Body of pancreas (tissue), 4 donors: ENCODE data around the gene NR6A1. TPM values are rescaled to one million over a fixed set of nuclear protein-coding genes. Genes with fewer than 3 reads are reported as not detected.

Source experiments
- ATAC-seq: fragments of 150-250 bp; one replicate; pipeline ENCODE4 v1.9.1; 2016
- DNase-seq, 4 donors: peaks; one replicate each; pipeline ENCODE4 v3.0.0-alpha.2; 2019
- H3K27ac ChIP-seq, 4 donors: fragments of 200-600 bp; sonication (generic); 1 replicate in 3 of 4; 2 replicates in 1 of 4; pipeline versions ENCODE4 v1.5.1 to v1.6.1; 2016 to 2019; ENCODE audit warnings: mild to moderate bottlenecking in 1 of 4, mixed read lengths in 1 of 4, moderate library complexity in 1 of 4
- H3K27me3 ChIP-seq, 2 donors: fragments of 200-600 bp; sonication (generic); one replicate each; pipeline ENCODE4 v1.6.0; 2016; ENCODE audit warnings: mild to moderate bottlenecking in 1 of 2
- H3K36me3 ChIP-seq, 2 donors: fragments of 200-600 bp; sonication (generic); replicated peaks in 1 of 2; 2 replicates each; pipeline ENCODE4 v1.5.1; 2016; ENCODE audit warnings: low read depth in 2 of 2; ENCODE audit not compliant: insufficient read depth in 1 of 2
- H3K4me1 ChIP-seq: fragments of 200-600 bp; sonication (generic); one replicate; pipeline ENCODE4 v1.6.0; 2016
- H3K4me3 ChIP-seq, 2 donors: fragments of 200-600 bp; sonication (generic); 1 replicate in 1 of 2; 2 replicates in 1 of 2; pipeline ENCODE4 v1.5.1; 2016 to 2019
- H3K9me3 ChIP-seq, 3 donors: fragments of 200-600 bp; sonication (generic); 1 replicate in 2 of 3; 2 replicates in 1 of 3; pipeline ENCODE4 v1.5.1; 2016
- POLR2A ChIP-seq, 3 donors: fragments of 450-650 bp; IDR thresholded peaks; one replicate each; pipeline ENCODE4 v1.6.1; 2016; ENCODE audit warnings: antibody characterized with exemption in 3 of 3, mild to moderate bottlenecking in 2 of 3
- WGBS, 2 donors: methylation state at CpG; one replicate each; pipeline ENCODE4 v1.1.5; 2017; 5-methylcytosine and 5-hydroxymethylcytosine counted together
- intact Hi-C: fragments of 100-400 bp; cut with DNase I; formaldehyde crosslinking; loops from one replicate; pipeline ENCODE4 v1.15.1; 2023
- total RNA-seq, 2 donors: library from RNA; depleted of rRNA; stranded (reverse); fragments of >200 nt; gene quantifications; one replicate each; pipeline ENCODE4 v1.1.0, GENCODE V29; 2016
- TF ChIP-seq, protein P1 (sequence below), 7 experiments: fragments of 450-650 bp in 4 of 7; fragments of 200-600 bp in 3 of 7; sonication (generic) in 3 of 7; IDR thresholded peaks; one replicate each; pipeline ENCODE4 v1.5.1; 2016 to 2019; ENCODE audit warnings: antibody characterized with exemption in 7 of 7

NR6A1 gene
- total RNA-seq, 2 donors from 2014 or later = 3.3 to 3.9 TPM

DNA sequence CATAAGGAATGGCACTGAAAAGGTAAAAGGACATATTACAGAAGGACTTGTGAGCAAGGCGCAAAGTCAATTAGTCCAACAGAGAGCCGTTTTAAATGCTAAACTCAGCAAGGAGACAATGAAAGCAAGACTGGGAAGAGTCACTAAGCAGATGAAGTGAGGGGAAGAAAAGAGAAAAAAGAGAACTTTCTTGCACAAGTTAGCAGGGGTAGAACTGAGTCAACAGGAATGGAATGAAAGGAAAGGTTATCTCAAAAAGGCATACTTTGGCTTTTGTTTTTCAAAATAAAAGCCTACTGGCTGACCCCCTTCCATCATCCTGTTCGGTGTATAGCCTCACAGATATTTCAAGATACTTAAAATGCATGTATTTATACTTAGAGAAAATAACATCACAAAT is 75.0 kb downstream of the NR6A1 start:
- Histone ChIP-seq H3K4me3 (no peak overlapping the region), H3K36me3 (no peaks in the 10 kb centered on the region), H3K27me3 (no peaks in the 10 kb centered on the region), H3K4me1 (no peaks in the 10 kb centered on the region), H3K9me3 (no peaks in the 10 kb centered on the region), H3K27ac (no peak overlapping the region)
- no peak for ATAC-seq
- no peak for DNase-seq
- intact Hi-C loops = no loop called here
- no peak for TF ChIP-seq POLR2A (IDR thresholded peaks at IDR 0.05)
- WGBS, 2 donors = 79 to 89% methylated on average over 3 of the region's 3 CpGs

DNA sequence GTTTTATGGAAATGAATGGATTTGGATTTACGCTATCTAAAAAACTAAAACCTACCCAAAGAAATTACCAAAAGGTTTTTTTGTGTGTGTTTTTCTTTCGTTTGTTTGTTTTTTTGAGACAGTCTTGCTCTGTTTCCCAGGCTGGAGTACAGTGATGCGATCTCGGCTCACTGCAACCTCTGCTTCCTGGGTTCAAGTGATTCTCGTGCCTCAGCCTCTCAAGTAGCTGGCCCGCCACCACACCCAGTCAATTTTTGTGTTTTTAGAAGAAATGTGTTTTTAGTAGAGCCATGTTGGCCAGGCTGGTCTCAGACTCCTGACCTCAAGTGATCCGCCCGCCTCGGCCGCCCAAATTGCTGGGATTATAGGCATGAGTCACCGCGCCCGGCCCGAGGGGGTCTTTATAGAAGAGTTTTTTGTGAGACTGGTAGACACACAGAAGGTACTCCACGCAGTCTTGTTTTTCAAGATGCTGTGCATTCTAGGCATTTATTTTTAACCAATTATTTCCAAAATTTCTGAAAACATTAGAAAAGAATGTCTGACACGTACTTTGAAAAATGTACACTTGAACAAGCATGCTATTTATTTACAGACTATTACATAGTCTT is 75.7 kb downstream of the NR6A1 start:
- Histone ChIP-seq H3K9me3 (no peaks in the 10 kb centered on the region), H3K27ac (no peak overlapping the region), H3K4me1 (no peaks in the 10 kb centered on the region), H3K27me3 (no peaks in the 10 kb centered on the region), H3K4me3 (no peak overlapping the region), H3K36me3 (no peaks in the 10 kb centered on the region)
- WGBS, 2 donors = 95 to 96% methylated on average over 16 of the region's 16 CpGs
- DNase-seq (no peak), ATAC-seq (no peak)
- TF ChIP-seq, protein P1, sequence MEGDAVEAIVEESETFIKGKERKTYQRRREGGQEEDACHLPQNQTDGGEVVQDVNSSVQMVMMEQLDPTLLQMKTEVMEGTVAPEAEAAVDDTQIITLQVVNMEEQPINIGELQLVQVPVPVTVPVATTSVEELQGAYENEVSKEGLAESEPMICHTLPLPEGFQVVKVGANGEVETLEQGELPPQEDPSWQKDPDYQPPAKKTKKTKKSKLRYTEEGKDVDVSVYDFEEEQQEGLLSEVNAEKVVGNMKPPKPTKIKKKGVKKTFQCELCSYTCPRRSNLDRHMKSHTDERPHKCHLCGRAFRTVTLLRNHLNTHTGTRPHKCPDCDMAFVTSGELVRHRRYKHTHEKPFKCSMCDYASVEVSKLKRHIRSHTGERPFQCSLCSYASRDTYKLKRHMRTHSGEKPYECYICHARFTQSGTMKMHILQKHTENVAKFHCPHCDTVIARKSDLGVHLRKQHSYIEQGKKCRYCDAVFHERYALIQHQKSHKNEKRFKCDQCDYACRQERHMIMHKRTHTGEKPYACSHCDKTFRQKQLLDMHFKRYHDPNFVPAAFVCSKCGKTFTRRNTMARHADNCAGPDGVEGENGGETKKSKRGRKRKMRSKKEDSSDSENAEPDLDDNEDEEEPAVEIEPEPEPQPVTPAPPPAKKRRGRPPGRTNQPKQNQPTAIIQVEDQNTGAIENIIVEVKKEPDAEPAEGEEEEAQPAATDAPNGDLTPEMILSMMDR (IDR thresholded peaks at IDR 0.05) = no peak
- no peak for TF ChIP-seq POLR2A (IDR thresholded peaks at IDR 0.05)
- intact Hi-C loops = no loop called here

DNA sequence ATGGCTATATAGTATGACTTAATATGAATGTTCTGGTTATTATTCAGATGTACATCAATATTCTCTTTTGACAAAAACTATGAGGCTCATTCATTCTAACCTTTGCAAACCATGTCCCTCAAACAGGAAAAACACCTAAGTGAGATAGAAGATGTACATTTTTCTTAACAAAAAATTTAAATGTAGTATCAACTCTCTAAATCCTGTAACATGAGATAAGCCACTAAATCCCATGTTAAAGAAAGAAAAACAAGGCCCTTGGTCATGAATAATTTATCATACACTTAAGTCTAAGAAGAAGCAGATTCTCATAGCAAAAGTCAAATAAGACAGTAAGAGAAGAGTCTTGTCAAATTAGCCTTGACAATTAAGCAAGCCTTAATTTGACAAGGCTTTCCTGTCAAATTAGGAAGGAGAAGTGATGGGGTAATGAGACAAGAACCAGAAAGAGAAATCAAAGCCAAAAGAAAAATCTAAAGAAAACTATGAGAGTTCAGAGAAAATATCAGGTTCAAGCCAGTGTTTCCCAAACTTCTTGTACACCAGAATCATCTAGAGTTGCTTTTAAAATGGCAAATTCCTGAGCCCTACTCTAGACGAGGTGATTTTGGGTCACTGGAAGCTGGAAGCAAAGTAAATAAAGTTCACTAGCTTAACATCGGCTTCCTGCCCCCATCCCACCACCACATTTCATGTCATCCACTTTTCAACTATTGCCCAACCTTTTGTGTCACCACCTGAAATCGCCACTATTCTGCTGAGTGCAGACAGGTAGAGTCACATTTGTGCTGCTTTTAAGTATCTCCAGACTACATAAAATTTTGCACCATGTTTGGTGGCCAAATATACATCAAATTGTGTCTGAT is 76.5 kb downstream of the NR6A1 start:
- Histone ChIP-seq H3K4me3 (no peak overlapping the region), H3K9me3 (no peaks in the 10 kb centered on the region), H3K4me1 (no peaks in the 10 kb centered on the region), H3K27me3 (no peaks in the 10 kb centered on the region), H3K36me3 (no peaks in the 10 kb centered on the region), H3K27ac (no peak overlapping the region)
- TF ChIP-seq, protein P1 (IDR thresholded peaks at IDR 0.05) = no peak
- TF ChIP-seq POLR2A (IDR thresholded peaks at IDR 0.05) = no peak
- no peak for DNase-seq
- intact Hi-C loops = no loop called here
- WGBS, 2 donors = 53 to 62% methylated on average over 3 of the region's 3 CpGs
- no peak for ATAC-seq

DNA sequence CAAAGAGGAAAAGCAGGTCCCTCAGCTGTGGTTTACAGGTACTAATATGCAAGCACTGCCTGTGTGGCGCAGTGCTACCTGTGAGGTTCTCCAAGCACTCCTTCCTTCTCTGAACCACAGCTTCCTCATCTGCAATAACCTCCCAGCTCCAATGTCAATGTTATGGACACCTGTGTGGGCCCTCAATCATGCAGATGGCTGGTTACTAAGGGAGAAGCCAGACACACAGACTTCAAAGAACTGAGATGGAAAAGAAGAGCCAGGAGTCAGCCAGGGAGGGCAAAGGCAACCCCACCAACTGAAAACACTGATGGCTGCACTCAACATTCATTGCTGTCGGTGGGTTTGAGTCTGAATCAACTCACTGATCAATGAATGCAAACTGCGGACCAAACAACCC is 77.7 kb downstream of the NR6A1 start:
- H3K4me3 ChIP-seq = no peak overlapping the region
- no peak overlapping the region for H3K27ac ChIP-seq
- ATAC-seq (no peak), DNase-seq (no peak)
- WGBS, 2 donors = 91 to 96% methylated on average over 3 of the region's 3 CpGs
- H3K36me3 ChIP-seq = no peaks in the 10 kb centered on the region
- H3K9me3 ChIP-seq = no peaks in the 10 kb centered on the region
- intact Hi-C loops = no loop called here
- TF ChIP-seq POLR2A (IDR thresholded peaks at IDR 0.05) = no peak
- TF ChIP-seq, protein P1 (IDR thresholded peaks at IDR 0.05) = no peak
- no peaks in the 10 kb centered on the region for H3K4me1 ChIP-seq
- H3K27me3 ChIP-seq = no peaks in the 10 kb centered on the region

DNA sequence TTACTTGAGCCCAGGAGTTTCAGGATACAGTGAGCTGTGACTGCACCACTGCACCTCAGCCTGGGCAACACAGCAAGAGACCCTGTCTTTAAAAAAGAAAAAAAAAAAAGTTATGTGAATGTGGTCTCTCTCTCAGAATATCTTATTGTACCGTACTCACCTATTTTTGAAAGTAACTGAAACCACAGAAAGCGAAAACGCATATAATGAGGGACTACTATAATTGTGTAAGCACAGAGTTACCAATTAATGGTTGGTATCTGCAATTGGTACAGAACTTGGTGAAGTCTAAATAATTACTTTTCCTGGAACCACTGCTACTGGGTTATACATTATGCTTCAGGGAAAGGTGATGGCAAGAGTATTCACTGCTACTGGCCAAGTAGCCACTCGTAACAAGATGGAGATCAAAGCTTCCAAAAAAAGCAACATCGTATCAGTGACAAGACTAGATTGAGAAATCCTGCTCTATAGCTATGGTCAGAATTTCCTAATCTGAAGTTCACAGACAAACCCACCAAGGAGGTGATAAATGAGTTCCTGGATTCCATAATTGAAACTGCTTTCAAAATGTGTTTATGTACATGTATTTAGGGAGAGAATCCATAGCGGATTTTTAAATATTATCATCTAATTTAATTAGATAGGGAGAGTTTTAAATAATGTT is 82.7 kb downstream of the NR6A1 start:
- DNase-seq = no peak
- WGBS, 2 donors = 85 to 92% methylated on average over 6 of the region's 6 CpGs
- no peaks in the 10 kb centered on the region for H3K36me3 ChIP-seq
- no peaks in the 10 kb centered on the region for H3K27me3 ChIP-seq
- TF ChIP-seq POLR2A (IDR thresholded peaks at IDR 0.05) = no peak
- TF ChIP-seq, protein P1 (IDR thresholded peaks at IDR 0.05) = no peak
- no peak for ATAC-seq
- H3K27ac ChIP-seq = no peak overlapping the region
- intact Hi-C loops = no loop called here
- H3K9me3 ChIP-seq = no peaks in the 10 kb centered on the region
- no peaks in the 10 kb centered on the region for H3K4me1 ChIP-seq
- H3K4me3 ChIP-seq = no peak overlapping the region
